Stimulated activated CD8-positive, alpha-beta memory T cell treated with anti-CD3 and anti-CD28 coated beads, Interleukin-12 subunit alpha, Interleukin-12 subunit beta, amount 100 ng/mL, for 1 hour (primary cell): ENCODE results near the gene MARS1.
"Not testable (repeated sequence)": the region's sequence is repeated elsewhere in the genome, so short reads cannot be mapped to it uniquely, and the experiment has no call there.

ENCODE experiments used
- DNase-seq: peaks from one replicate; pipeline ENCODE4 v3.0.0-alpha.2; 2020; ENCODE audit warnings: low read depth

MARS1 gene

DNA sequence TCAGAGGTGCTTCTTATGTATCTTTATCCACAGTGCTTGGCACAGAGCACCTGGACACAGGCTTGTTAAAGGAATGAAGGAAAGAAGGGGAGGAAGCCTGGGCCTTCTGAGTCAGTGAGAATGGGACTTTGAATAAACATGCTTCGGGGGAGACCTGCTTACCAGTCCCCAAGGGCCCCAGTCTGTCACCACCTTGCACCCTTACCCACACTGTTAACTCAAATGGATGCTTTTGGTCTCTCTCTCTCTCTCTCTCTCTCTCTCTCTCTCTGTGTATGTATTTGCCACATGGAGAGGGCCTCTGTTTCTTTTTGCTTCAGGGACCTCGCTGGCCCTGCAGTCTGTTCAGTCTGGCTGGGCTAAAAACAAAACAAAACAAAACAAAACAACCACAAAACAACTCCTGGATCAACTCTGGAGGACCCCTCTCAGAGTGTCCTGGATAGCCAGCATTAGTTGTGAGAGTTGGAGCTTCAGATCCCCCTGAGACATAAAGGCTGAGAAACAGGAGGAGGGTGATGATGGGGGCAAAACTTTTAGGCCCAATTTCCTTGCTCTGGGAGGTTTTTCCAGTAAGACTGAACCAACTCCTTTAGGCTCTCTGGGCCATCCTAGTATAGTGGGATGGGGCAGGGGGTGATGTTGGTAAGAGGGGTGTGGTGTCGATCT lies 63.9 kb downstream of the MARS1 start:
- DNase-seq, result no peak

DNA sequence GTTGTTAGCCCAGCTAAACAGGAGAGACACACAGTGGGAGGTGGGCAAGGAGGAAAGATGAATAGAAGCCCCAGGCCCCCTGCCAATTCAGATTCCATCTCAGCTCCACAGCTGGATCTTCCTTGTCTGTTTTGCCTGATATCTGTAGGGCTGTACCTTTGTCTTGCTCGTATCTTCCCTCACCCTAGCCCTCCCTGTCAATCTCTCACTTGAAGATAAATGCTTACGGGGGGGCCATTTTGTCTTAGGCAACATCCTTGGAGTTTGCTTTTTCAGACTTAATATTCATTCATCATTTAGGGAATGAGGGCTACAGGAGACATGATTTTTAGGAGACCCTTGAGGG lies 64.4 kb downstream of the MARS1 start:
- no peak for DNase-seq

DNA sequence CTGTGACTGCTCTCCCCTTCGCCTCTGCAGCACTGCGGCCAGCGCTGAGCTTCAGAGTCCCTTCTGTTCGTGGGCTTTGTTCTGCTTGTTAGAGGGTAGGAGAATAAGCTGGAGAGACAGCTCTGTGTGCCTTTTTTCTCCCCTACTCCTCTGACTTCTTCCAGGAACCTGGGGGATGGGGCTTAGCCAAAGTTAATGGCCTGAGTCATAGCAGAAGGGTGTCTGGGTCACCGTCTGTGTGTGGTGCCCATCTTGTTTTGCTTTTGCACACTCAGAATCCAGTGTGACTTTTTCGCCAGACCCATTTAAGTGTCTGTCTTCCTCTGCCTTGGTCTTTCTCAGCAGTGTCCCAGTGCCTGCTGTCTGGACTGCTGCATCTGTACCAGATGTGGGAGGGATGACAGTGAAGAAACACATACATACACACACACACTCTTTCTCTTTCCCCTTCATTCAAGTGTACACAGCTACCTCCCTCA lies 65.0 kb downstream of the MARS1 start:
- DNase-seq, result no peak

DNA sequence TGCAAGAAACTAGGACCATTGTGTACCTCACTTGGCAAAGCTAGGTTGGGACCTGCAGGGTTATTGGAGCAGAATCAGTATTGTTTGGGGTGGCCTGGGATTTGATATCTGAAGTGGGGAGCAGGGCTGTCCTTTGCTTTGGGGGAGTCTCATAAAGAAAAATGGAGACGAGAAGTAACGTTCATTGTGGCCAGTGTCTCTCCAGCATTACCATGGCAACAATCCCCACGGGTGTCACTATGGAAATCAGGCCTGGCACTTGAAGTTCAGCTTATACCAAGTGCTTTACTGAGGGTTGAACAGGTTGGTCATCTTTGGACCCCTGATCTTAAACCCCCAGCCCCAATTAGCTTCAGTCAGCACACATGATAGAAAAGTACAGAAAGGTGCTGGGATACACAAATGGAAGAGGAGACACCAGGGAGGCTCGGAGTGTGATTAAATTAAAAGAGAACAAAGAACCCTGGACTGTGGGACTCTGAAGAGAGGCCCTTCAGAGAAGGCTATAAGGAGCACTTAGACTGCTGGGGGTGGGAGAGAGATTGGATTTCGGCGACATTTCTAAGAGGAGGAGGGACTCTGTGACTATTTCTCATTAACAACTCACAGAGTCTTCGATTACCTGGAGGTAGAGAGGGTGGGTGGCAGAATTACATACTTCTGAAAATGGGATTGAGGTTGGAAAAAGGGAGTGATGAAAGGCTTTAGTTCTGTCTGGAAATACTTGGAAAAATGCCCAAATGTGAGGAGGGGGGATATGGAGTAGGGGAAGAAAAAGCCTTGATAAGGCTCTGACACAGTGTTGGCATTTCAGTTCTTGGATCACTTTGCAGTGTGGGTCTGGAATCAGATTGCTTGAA lies 65.7 kb downstream of the MARS1 start:
- DNase-seq, result no peak

DNA sequence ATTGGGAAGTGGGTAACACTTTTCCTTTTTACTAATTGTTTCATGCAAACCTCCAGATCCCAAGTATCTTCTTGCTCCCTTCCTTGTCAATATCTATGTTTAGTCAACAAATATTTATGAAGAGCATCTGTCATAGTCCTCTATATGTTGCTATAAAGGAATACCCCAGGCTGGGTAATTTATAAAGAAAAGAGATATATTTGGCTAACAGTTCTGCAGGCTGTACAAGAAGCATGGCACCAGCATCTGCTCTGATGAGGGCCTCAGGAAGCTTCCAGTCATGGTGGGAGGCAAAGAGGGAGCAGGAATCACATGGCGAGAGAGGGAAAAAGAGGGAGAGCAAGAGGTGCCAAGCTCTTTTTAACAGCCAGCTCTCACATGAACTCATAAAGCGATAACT lies 66.6 kb downstream of the MARS1 start:
- DNase-seq, result no peak

DNA sequence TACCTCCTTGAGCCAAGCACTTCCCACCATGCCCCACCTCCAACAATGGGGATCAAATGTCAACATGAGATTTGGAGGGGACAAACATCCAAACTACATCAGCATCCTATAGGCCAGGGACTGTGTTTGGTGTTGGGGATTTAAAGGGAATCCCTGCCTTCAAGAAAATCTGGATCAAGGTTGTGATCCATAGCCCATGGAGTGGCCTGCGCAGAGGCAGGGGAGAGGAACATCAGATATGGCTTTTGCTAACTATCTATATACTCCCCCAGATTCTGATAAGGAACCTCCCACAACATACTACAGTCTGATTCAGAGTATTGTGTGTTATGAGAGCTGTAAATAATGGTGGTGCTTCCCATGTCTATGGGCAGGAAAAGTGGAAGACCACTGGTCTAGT lies 67.0 kb downstream of the MARS1 start:
- no peak for DNase-seq

DNA sequence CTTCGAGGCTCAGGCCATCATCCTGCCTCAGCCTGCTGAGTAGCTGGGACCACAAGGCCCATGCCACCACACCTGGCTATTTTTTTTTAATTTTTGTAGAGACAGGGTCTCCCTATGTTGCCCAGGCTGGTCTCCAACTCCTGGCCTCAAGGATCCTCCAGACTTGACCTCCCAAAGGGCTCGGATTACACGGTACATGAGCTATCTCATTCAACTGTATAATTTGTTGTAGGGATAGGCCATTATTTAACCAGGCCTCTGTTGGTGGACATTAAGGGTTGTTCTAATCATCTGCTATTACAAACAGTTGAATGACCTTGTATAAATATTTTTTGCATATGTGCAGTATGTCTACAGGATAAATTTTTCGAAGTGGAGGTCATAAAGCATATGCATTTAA lies 71.0 kb downstream of the MARS1 start:
- DNase-seq, result no peak

DNA sequence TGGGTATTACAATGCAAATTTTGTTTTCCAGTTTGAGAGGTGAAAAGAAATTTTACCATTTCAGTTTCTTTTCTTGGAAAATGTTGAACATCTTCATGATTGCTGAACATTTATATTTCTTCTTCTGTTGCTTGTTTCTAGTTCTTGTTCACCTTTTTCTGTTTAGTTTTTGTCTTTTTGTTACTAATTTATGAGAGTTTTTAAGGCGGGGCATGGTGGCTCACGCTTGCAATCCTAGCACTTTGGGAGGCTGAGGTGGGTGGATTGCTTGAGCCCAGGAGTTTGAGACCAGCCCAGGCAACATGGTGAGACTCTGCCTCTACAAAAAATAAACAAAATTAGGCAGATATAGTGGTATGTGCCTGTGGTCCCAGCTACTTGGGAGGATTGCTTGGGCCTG lies 72.6 kb downstream of the MARS1 start:
- no peak for DNase-seq

DNA sequence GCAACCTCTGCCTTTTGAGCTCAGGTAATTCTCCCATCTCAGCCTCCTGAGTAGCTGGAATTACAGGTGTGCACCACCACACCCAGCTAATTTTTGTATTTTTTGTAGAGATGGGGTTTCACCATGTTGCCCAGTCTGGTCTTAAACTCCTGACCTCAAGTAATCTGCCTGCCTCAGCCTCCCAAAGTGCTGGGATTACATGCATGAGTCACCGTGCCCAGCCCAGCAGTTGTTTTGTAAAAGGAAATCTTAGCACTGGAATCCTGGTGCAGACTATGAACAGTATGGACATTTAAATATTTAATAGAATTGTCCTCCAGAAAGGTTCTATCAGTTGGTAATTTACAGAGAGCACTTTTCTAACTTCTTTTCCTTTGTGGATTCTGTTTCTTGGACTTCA lies 73.2 kb downstream of the MARS1 start:
- not testable (repeated sequence) for DNase-seq

DNA sequence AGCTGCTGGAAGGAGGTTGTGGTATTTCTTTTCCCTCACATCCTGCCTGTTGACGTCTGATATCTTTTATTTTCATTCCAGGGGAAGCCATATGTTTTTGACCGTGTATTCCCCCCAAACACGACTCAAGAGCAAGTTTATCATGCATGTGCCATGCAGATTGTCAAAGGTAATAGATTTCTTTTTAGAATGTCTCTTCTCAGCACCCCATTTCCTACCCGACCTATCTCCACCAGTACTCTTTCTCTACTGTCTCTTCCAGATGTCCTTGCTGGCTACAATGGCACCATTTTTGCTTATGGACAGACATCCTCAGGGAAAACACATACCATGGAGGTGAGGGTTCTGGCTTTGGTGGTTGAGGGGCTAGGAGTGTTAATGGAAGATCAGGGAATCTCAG lies 75.5 kb downstream of the MARS1 start:
- no peak for DNase-seq

DNA sequence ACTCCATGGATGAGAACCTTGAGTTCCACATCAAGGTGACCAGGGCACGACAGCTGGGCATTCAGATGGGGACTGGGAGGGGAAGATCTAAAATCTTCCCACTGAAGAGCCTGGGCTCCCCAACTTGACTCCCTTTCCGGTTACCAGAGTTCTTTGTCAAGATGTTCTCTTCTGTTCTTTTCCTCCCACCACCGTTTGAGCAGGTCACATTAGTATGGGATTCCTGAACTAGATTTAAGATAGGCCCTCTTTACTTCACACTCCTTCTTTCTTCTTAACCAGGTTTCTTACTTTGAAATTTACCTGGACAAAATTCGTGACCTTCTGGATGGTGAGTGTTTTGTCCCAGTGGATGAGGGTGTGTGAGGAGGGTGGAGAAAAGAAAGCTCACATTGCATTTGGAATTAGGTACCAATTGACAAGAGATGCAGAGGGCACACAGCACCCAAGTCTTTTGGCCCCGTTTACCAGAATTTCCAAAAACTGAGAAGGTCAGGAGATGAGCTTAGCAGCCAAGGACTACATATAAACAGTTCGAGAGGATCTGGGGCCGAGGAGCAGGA lies 76.4 kb downstream of the MARS1 start:
- DNase-seq, result no peak
